Keratinocyte (primary cell): Measurements from ENCODE around the gene SYMPK. TPM values are rescaled to one million over a fixed set of nuclear protein-coding genes. Genes with fewer than 3 reads are reported as not detected.

Experiments
- DNase-seq: peaks from one replicate; pipeline ENCODE4 v3.0.0-alpha.2; 2011; ENCODE audit warnings: low read depth, missing footprints, low spot score
- FAIRE-seq: peaks from 2 replicates; lab custom pipeline; 2011; peaks lifted over from hg19 to GRCh38; lab: Jason Lieb, UNC
- H2AFZ ChIP-seq: 2 replicates; pipeline ENCODE4 v1.6.0; 2012; ENCODE audit warnings: low read length, control low read depth, inconsistent platforms; ENCODE audit not compliant: control insufficient read depth
- H3K27ac ChIP-seq: 2 replicates; pipeline ENCODE4 v1.5.1; 2011; ENCODE audit warnings: low read length; ENCODE audit not compliant: control insufficient read depth, insufficient read depth
- H3K27me3 ChIP-seq: 3 replicates; pipeline ENCODE4 v1.6.0; 2011; ENCODE audit warnings: low read length; ENCODE audit not compliant: control insufficient read depth, insufficient read depth; ENCODE audit errors: extremely low read depth
- H3K36me3 ChIP-seq, 2 experiments: 2 replicates in 1 of 2; 3 replicates in 1 of 2; pipeline ENCODE4 v1.5.1; 2011; ENCODE audit warnings: low read length in 2 of 2, mild to moderate bottlenecking in 1 of 2; ENCODE audit not compliant: control insufficient read depth in 2 of 2, insufficient read depth in 2 of 2; ENCODE audit errors: extremely low read depth in 1 of 2
- H3K4me1 ChIP-seq: 3 replicates; pipeline ENCODE4 v1.5.1; 2011; ENCODE audit warnings: low read length; ENCODE audit not compliant: control insufficient read depth, insufficient read depth; ENCODE audit errors: extremely low read depth
- H3K4me2 ChIP-seq: 3 replicates; pipeline ENCODE4 v1.6.0; 2011; ENCODE audit warnings: low read depth, low read length; ENCODE audit not compliant: control insufficient read depth, insufficient read depth; ENCODE audit errors: extremely low read depth
- H3K4me3 ChIP-seq, 3 experiments: fragments of 200-600 bp in 1 of 3; sonication (generic) in 1 of 3; 2 replicates in 2 of 3; 3 replicates in 1 of 3; pipeline ENCODE4 v1.5.1; 2011 to 2016; ENCODE audit warnings: low read length in 3 of 3, mild to moderate bottlenecking in 3 of 3, control low read depth in 2 of 3, inconsistent platforms in 1 of 3, low read depth in 1 of 3, mixed read lengths in 1 of 3, mixed run types in 1 of 3, moderate library complexity in 1 of 3; ENCODE audit not compliant: control insufficient read depth in 2 of 3, insufficient read depth in 2 of 3; ENCODE audit errors: extremely low read depth in 1 of 3
- H3K79me2 ChIP-seq: 2 replicates; pipeline ENCODE4 v1.6.0; 2012; ENCODE audit warnings: low read length; ENCODE audit not compliant: control insufficient read depth, insufficient read depth
- H3K9ac ChIP-seq: 3 replicates; pipeline ENCODE4 v1.6.0; 2011; ENCODE audit warnings: low read length; ENCODE audit not compliant: control insufficient read depth, insufficient read depth; ENCODE audit errors: extremely low read depth
- H3K9me1 ChIP-seq: 3 replicates; pipeline ENCODE4 v1.6.0; 2011; ENCODE audit warnings: low read length; ENCODE audit not compliant: control insufficient read depth, insufficient read depth; ENCODE audit errors: extremely low read depth
- H3K9me3 ChIP-seq: 2 replicates; pipeline ENCODE4 v1.5.1; 2012; ENCODE audit warnings: low read depth, low read length; ENCODE audit not compliant: control insufficient read depth
- H4K20me1 ChIP-seq: 3 replicates; pipeline ENCODE4 v1.6.0; 2011; ENCODE audit warnings: low read length; ENCODE audit not compliant: control insufficient read depth, insufficient read depth; ENCODE audit errors: extremely low read depth
- CTCF ChIP-seq, 3 experiments: IDR thresholded peaks in 1 of 3; conservative IDR thresholded peaks in 1 of 3; optimal IDR thresholded peaks in 1 of 3; 2 replicates in 2 of 3; 3 replicates in 1 of 3; pipeline versions ENCODE3 to v1.5.1; 2011; ENCODE audit warnings: low read length in 3 of 3, mild to moderate bottlenecking in 3 of 3, moderate library complexity in 2 of 3, control low read depth in 1 of 3, inconsistent platforms in 1 of 3; ENCODE audit not compliant: insufficient read depth in 2 of 3; ENCODE audit errors: extremely low read depth in 1 of 3
- EZH2 ChIP-seq: IDR thresholded peaks from one replicate; pipeline ENCODE4 v1.6.1; 2012; ENCODE audit warnings: inconsistent platforms, mild to moderate bottlenecking, low read length, moderate library complexity
- dilution Hi-C: fragments of 300-500 bp; cut with MboI; formaldehyde crosslinking; loops from one replicate; pipeline ENCODE4 v1.7.0; 2020; ENCODE audit warnings: low sequenced_read_pairs; ENCODE audit not compliant: extremely low pct_ligation_motif_present
- polyA plus RNA-seq, 5 experiments: library from polyadenylated mRNA; depleted of rRNA in 3 of 5; stranded (reverse) in 3 of 5; stranded (forward) in 1 of 5; unstranded in 1 of 5; fragments of >200 nt; gene quantifications; 1 replicate in 1 of 5; 2 replicates in 3 of 5; 3 replicates in 1 of 5; pipeline versions ENCODE4 v1.2.1 to v1.2.3, GENCODE V29; 2011 to 2012; ENCODE audit warnings: missing spikeins in 2 of 5, low read depth in 1 of 5, low replicate concordance in 1 of 5

SYMPK gene
- polyA plus RNA-seq, 1 donor (not counting 4 experiments of a cell fraction or from before 2014, with no cell fraction given), result 56.0 TPM

GRCh38 chr19:45774765-45775164 is 88.2 kb downstream of the SYMPK start:
- FAIRE-seq (no peak), DNase-seq (no peak)
- H3K4me3 ChIP-seq, result no peak overlapping the region
- no peaks in the 10 kb centered on the region for H3K79me2 ChIP-seq
- no peak overlapping the region for H3K9ac ChIP-seq
- H2AFZ ChIP-seq, result no peak overlapping the region
- H4K20me1 ChIP-seq, result peaks cover 6% of the 10 kb centered on the region
- H3K27me3 ChIP-seq, result no peaks in the 10 kb centered on the region
- H3K9me3 ChIP-seq, result no peaks in the 10 kb centered on the region
- TF ChIP-seq CTCF (optimal IDR thresholded peaks at IDR 0.05 in 1 of 3, IDR thresholded peaks at IDR 0.05 in 1 of 3, conservative IDR thresholded peaks at IDR 0.05 in 1 of 3; ENCODE audit: extremely low read depth in 1 of 3, insufficient read depth in 2 of 3, low read length in 3 of 3) (peak in 1 of 3 experiments; percentile 17), EZH2 (no peak)
- no peaks in the 10 kb centered on the region for H3K9me1 ChIP-seq
- dilution Hi-C loops, result no loop called here
- peaks cover 5 to 17% of the 10 kb centered on the region in 2 experiments for H3K36me3 ChIP-seq
- H3K27ac ChIP-seq, result no peak overlapping the region
- H3K4me1 ChIP-seq, result peaks cover 13% of the 10 kb centered on the region
- no peak overlapping the region for H3K4me2 ChIP-seq

- H3K27ac ChIP-seq, result no peak overlapping the region
- H3K27me3 ChIP-seq, result no peaks in the 10 kb centered on the region
- no peak for FAIRE-seq
- no peak overlapping the region for H3K4me3 ChIP-seq
- no peaks in the 10 kb centered on the region for H3K9me1 ChIP-seq
- H3K4me1 ChIP-seq, result peaks cover 5% of the 10 kb centered on the region
- no peak overlapping the region for H3K4me2 ChIP-seq
- TF ChIP-seq CTCF (optimal IDR thresholded peaks at IDR 0.05 in 1 of 3, IDR thresholded peaks at IDR 0.05 in 1 of 3, conservative IDR thresholded peaks at IDR 0.05 in 1 of 3; ENCODE audit: extremely low read depth in 1 of 3, insufficient read depth in 2 of 3, low read length in 3 of 3), result no peak
- no peak for TF ChIP-seq EZH2
- no peaks in the 10 kb centered on the region for H3K9me3 ChIP-seq
- H2AFZ ChIP-seq, result no peak overlapping the region
- no peak for DNase-seq
- peaks cover 6% of the 10 kb centered on the region for H4K20me1 ChIP-seq
- no peaks in the 10 kb centered on the region for H3K79me2 ChIP-seq
- peaks cover 5 to 17% of the 10 kb centered on the region in 2 experiments for H3K36me3 ChIP-seq
- H3K9ac ChIP-seq, result no peak overlapping the region
- dilution Hi-C loops, result no loop called here
Measured at GRCh38 chr19:45773384-45773783, 89.6 kb downstream of the SYMPK start.
